Hematopoietic multipotent progenitor cell treated with erythropoietin and hydrocortisone succinate and interleukin-3 and kit ligand, for 8 days (in vitro differentiated cells): ENCODE measurements around the gene PECR.
"Not testable (repeated sequence)": the region's sequence is repeated elsewhere in the genome, so short reads cannot be mapped to it uniquely, and the experiment has no call there.

Experiments
- DNase-seq: peaks from one replicate; pipeline ENCODE4 v3.0.0-alpha.2; 2015

PECR gene

DNA sequence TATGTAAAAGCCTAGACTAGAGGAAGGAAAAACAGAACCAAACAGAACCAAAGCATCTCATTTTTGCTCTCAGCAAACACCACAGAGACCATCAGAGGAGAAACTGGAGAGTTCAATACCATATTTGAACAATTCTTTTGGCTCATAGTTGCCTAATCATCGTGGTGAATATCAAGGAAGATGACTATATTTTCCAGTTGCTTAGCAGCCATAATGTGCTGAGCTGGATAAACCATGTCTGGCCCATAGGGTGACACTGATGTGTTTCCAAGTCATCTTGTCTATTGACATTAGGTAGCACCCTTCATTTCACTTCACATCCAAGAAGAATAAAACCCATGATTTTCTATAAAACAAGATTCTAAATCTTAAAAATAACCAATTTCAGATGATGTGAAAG is 21.6 kb upstream of the PECR start:
- no peak for DNase-seq

DNA sequence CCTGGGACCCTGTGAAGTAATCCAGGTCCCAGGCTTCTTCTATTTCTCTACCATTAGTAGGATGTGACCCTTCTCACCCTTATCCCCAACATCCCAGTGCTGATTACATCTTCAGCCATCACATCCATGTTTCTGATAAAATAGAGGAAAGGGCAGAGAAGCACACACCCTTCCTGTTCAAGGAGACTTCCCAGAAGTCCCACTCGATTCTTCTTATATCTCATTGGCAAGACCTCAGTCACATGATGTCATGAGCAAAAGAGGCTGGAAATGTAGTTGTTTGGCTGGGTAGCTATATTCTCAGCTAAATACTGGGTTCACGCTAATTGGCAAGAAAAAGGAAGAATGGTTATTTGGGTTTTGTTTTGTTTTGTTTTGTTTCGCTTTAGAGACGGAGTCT is 19.5 kb upstream of the PECR start:
- no peak for DNase-seq

DNA sequence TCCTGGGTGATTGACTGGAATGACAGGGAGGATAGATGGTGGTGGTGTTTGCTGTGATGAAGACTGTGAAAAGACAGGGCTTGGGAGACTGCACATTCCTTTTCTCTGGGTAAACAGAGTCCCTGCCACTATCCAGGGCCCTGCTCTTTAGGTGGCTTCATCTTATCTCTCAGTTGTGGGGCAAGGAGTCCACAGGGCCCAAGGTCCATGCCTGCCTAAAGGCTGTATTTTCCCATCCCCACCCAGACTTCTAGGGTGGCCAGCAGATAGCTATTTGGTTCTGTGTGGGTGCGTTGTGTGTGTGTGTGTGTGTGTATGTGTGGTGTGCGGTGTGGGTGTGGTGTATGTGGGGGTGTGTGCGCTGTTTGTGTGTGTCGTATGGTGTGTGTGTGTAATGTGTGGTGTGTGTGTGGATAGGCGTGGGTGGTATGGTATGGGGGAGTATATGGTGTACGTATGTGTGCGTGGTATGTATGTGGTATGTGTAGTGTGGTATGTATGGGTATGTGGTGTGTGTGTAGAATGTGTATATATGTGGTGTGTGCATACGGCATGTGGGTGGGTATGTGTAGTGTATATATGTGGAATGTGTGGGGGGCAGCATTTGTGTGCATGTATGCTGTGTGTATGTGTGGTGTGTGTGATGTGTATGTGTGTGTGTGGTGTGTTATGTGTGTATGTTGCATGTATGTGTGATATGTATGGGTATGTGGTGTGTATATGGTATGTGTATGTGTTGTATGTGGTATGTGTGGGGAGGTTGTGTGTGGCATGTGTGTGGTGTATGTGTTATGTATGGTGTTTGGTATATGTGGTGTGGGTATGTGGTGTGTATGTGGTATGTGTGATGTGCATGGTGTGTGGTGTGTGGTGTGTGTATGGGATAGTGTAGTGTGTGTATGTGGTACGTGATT is 17.1 kb upstream of the PECR start:
- DNase-seq: no peak

DNA sequence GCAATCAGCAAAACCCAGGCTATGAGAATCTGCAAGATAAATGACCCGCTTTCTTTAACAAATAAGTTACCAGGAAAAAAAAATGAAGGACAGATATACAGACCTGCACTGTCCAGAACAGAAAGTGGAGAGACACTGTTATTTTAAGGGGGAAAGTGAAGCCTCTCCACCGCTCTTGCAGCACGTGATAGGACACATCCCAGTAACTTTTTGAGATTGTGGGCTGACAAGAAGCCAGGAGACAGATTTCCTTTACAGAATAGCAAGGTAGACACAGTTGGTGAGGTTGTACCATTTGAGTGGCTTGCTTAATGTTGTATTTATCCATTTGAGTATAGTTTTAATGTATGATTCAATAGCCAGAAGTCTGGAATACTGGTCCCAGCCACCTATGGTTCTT is 13.1 kb upstream of the PECR start:
- no peak for DNase-seq

DNA sequence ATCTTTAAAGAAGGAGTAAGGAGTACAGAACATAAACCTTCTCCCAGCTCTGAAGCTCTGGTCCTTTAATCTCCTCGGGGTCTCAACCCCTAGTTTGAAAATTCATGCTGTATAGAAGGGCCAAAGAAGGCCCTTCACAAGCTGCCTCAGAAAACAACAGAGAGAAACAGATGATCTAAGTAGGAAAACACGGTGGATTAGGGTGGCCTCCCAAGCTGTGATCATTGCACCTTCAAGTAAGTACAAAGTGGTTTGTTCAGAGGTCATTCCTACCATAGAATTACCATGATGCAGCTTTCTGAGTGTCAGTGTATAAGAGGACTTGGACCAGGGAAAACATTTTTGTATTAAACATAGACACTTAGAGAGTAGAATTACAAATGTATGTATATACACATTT is 11.0 kb upstream of the PECR start:
- DNase-seq: no peak

DNA sequence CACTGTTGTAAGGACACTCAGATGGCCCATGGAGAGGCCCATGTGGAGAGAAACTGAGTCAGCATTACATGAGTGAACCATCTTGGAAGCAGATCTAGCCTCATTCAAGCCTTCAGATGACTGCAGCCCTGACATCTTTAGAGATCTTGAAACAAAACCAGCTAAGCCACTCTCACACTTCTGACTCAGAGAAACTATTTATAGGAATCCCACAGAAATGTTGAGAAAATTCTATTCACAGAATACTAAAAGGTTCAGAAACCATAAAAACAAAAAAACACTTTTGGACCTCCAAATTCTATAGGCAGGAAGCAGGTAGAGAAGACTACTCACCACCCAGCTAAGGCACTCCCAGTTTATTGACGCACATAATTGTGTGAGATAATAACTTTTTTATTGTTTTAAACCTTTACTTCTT is 8.8 kb upstream of the PECR start:
- no peak for DNase-seq

DNA sequence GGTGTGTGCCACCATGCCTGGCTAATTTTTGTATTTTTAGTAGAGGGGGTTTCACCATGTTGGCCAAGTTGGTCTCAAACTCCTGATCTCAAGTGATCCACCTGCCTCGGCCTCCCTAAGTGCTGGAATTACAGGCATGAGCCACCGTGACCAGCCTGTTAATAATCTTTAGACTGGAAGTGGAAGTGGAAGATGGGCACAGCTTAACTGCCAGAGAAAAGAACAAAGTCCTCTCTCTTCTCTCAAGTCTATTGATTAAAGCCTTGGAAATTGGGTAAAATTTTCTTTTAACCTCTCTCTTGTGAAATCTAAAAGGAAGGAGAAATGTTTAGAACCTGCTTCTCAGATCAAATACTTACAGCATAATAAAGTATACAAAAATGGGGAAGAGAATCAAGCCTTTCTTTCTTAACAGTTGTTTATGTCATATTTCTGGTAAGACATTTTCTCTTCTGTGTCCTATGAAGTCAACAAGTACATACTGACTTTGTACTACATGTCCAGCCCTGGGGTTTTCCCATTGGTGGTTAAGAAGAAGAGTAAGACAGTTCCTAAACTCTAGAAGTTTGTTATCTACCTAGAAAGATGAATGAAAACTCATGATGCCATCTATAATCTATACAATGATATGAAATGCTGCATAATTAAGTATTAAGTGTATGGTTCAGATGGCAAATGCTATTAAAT is 4.7 kb upstream of the PECR start:
- no peak for DNase-seq

DNA sequence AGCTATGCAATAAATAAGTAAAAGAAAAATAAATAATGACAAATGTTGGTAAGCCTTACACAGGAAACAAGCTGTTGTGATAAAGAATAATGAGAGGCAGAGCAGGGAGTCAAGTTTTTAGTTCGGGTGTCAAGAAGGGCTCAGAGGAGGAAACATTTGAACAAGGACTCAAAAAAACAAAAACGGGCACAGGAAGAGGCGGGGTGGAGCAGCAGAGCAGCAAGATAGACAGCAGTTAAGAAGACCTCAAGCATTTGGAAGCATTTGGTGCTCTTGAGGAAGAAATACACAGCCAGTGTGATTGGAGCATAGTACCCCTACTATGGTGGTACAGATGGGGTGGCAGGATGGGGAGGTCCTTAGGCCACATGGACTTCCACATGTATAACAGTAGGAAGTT is 2.9 kb upstream of the PECR start:
- DNase-seq: peak; percentile 50

DNA sequence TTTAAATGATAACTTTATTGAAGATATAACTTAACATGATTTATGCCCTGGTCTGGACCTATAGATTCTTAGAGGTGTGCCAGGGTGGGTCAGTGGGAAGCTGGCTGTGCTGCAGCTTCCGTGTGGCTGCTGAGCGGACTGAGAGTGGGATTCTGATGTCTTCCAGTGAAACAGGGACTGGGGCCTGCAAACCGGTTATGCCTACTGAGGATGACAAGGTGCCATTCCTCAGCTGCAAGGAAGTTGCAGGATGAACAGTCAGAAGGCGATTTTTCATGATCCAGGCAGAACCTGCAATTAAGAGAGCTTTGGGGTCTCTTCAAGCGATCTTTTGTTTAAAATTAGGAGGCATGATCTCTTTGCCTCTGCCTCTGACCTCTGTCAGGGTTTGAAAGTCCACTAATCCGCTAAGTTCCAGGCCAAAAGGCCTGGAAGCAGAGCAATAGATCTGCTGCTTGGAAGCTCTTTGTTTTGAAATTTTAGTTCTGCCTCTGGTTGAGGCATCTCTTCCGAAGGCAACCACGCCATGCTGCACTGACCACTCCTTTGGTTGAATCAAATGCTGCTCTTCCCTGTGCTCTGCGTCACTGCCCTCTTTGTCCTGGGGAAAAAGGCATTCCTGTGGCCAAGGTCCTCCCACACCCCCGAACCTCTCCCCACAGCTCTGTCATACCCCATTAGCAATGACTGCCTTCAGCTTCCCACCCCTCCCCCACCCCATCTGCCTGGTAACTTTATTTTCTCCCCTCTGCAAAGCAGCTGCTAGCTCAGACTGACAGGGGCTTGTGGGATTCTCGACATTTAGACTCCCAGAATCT is 2.1 kb upstream of the PECR start:
- DNase-seq: no peak

DNA sequence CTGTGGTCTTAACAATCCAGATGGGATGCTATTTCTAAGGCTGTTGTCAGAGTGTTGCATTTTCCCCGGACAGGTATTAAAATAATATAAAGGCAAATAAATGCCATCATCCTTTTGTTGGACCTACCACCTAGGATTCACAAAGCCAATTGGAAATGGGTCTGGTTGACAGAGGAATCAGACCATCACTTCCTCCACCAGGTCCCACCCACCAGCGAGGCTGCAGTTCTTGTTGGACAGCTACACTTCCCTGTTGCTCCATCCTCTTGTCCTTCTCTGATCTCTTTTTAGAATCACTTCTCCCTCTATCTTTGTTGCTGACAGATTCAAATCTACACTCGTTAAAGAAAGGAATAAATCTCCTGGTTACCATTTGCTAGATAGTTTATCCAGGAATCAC is 1.2 kb upstream of the PECR start:
- no peak for DNase-seq

DNA sequence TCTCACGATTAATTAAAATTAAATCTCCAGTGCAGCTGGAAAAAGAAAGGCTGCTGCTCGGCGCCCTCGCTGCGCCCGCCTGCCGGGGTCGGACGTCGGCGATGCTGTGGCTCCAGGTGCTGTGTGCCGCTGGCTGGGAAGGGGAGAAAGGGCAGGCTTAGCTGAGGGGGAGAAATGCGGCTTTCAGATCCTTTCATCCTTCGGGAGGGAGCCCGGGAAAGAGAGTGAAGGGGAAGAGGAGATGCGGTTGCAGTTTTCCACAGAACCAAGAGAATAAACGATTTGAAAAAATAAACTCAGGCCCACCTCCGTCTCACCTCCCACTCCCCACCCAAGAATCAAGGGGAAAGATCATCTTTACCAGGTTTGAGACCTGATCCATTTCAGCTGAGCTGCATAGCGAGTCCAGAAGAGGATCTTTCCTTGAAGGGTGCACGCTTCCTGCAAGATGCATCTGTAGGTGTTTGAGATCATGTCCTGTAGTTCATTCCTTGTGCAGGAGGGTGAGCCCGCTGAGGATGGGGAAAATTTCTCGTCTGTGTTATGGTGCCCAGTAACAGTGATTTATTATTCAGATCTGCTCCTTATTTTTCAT is 605 bp upstream of the PECR start:
- DNase-seq: no peak

DNA sequence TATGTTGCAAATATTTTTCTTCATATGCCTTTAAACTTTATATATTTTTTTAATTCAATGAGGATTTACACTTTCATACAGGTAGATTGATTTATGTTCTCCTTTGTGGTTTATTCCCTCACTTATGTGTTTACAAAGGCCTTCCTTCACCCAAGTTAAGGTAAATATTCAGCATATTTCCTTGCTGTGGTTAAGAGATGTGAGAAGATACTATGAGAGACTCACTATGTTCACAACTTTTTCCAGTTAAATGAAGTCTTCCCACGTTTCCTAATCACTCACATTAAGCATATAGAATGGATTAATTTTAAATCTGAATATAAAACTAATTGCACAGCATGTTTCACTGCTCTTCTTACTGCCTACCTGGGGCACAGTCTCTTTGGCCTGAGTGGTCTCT is 597 bp downstream of the PECR start:
- DNase-seq: no peak

DNA sequence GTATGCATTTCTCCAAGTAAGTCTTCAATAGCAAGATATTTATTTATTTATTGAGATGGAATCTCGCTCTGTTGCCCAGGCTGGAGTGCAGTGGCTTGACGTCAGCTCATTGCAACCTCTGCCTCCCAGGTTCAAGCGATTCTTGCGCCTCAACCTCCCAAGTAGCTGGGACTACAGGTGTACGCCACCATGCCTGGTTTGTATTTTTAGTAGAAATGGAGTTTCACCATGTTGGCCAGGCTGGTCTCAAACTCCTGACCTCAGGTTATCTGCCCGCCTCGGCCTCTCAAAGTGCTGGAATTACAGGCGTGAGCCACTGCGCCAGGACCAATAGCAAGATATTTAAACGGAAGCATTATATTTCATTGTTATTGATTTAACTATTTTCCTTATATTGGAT is 1.6 kb downstream of the PECR start:
- not testable (repeated sequence) for DNase-seq

DNA sequence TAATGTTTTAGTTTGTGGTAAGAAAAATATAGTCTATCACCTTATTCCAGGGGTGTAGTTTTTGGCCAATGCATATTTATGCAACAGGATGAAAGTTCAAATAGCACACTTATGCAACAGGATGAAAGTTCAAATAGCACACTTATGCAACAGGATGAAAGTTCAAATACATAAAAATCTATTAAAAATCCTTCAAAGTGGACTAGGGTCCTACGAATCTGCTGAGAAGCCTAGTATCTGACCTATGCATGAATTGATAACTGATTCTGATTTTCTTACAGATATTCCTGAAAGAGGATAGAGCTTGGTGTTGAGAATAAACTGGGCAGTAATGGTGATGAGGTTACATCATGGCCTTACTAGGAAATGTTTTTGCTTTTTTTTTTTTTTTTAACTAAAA is 2.8 kb downstream of the PECR start:
- no peak for DNase-seq

DNA sequence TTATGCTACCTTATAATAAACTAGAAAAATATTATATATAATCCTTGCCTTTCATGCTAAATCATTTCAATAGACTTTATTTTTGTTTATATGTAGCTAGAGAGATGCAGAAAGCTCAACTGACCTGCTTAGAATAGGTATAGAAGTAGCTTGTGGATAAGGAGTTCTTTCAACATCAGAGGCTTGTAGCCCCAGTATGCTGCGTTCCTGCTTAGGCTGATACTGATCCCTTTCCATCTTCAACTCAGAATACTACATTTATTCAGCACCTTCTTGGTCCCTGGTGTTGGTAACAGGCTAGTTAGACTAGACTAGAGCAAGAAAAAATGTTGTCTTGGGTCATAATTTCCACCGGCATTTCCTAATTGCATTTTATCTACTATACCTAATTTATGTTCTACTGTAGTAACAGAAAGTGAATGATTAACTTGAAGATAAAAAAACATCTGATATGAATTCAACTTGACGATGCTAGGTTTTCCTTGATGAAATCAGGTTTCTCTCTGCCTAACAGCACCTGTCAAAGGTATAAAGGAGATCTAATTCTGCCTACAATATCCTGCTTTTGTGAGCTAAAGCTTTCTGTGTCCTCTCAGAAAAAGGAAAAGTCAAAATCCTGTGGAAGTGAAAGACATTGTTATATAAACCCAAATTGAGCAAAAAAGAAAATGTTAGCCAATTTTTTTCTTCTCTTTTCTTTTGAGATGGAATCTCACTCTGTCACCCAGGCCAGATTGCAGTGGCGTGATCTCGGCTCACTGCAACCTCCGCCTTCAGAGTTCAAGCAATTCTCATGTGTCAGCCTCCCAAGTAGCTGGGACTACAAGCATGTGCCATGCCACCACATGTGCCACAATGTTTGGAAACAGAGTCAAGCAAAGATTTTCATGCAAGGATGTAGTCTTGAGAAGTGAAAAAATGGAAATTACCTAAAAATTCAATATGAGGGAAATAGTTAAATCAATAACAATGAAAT is 5.8 kb downstream of the PECR start:
- no peak for DNase-seq

DNA sequence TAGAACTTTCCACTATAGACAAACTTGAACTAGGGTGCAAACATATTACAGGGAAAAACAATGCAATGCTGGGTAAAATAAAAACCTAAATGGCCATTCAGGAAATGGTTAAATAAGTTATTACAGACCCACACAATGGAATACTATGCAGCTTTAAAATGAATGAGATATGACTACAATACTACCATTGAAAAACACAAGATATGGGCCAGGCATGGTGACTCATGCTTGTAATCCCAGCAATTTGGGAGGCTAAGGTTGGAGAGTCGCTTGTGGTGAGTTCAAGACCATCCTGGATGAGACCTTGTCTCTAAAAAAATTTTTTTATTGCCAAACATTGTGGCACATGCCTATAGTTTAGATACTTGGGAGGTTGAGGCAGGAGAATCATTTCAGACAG is 6.8 kb downstream of the PECR start:
- DNase-seq: no peak

DNA sequence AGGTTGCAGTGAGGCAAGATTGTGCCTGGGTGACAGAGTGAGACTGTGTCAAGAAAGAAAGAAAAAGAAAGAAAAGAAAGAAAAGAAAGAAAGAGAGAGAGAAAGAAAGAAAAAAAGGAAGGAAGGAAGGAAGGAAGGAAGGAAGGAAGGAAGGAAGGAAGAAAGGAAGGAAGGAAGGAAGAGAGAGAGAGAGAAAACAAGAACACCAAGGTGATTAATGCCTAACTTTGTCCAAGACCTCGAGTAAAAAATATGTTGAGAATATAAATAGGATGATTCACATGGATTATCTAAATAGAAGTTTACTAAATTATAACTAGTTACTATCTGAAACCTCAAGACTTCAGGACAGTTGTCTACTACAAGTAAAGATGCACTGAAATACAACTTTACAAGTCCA is 7.2 kb downstream of the PECR start:
- no peak for DNase-seq

DNA sequence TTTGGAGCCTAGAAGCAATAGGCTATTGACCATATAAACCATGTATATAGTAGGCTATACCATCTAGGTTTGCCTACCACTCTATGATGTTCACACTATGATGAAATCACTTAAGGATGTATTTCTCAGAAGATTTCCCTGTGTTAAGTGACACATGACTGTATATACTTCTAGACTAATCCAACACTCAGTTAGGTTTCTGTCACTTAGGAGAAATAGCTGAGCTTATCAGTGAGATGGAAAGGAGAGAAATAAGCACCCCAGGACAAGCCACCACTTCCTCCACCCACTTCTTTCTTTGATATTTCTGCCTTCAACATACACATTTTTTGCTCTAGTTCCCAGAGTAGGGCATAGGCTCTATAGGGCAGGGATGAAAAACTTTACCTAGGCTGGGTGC is 7.8 kb downstream of the PECR start:
- DNase-seq: peak; percentile 27

DNA sequence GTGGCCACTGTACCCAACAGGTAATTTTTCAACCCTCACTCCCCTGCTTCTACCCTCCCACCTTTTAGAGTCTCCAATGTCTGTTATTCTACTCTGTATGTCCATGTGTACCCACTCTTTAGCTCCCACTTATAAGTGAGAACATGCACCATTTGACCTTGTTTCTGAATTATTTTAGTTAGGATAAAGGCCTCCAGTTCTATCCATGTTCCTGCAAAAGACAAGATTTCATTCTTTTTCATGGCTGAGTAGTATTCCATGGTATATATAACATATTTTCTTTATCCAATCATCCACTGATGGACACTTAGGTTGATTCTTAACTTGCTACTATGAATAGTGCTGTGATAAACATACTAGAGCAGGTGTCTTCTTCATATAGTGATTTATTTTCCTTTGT is 9.1 kb downstream of the PECR start:
- no peak for DNase-seq

DNA sequence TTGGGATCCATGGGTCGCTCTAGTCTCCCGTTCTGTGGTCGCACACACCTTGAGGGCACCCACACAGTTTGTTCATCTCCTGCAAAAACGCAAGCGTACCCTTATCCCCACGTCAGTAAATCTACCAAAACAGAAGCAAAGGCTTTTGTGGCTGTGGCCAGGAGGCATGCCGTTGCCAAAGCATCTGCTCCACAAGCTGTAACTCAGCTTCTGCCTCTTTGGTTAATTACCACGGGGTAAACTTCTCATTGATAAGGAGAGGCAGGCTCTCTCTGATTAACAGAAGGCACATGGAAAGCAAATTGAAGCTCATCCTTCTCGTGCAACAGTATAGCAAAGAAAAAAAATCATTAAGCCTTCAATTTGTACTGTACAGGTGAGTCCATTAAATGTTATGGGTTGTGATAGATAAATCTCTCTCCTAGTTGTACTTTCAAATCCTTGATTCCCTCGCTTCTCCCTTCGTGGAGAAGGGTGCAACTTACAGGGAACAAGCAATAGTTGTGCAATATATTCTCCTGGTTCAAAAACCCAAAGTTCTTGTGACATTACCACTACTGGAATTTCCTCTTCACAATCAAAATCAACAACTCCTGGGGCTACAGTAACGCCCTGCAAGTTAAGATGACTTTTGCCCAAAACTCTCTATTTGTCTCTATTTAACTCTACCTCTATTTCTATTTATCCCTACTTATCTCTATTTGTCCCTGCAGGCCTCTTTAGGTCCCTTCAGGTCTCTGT is 10.3 kb downstream of the PECR start:
- DNase-seq: peak; percentile 33

DNA sequence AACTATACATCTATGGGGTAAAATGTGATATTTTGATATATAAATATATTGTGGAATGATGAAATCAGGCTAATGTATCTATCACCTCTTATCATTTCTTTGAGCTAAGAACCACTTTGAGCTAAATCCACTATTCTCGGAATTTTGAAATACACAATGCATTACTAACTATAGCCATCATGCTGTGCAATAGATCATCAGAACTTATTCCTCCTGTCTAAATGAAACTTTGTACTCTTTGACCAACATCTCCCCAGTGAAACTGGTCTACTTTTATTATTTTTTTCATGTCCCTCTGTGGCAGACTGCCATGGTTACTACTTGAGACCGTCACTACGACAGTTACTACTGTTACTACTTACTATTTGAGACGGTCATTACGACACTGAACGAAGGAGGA is 11.4 kb downstream of the PECR start:
- no peak for DNase-seq
